Activated naive CD8-positive, alpha-beta T cell treated with anti-CD3 and anti-CD28 coated beads, Interleukin-2, amount 50 U/mL, for 16 hours (primary cell): ENCODE data around the gene XRCC1.
"Not testable (repeated sequence)": the region's sequence is repeated elsewhere in the genome, so short reads cannot be mapped to it uniquely, and the experiment has no call there.

Source experiments
- DNase-seq: peaks from one replicate; pipeline ENCODE4 v3.0.0-alpha.2; 2020; ENCODE audit warnings: low read depth, low spot score

Gene XRCC1

GRCh38 chr19:43522929-43523328 lies 52.4 kb downstream of the XRCC1 start:
- no peak for DNase-seq

- peak; percentile 60 for DNase-seq
Observed at GRCh38 chr19:43519436-43520088, 55.8 kb downstream of the XRCC1 start.

- DNase-seq, result no peak
Observed at GRCh38 chr19:43518051-43518450, 57.3 kb downstream of the XRCC1 start.

DNA sequence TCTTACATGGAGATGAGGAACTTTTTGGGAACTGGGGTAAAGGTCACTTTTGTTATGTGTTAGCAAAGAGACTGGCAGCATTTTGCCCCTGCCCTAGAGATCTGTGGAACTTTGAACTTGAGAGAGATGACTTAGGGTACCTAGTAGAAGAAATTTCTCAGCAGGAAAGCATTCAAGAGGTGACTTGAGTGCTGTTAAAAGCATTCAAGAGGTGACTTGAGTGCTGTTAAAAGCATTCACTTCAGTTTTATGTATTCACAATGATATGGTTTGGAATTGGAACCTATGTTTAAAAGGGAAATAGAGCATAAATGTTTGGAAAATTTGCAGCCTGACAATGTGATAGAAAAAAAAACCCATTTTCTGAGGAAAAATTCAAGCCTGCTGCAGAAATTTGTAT lies 62.9 kb downstream of the XRCC1 start:
- not testable (repeated sequence) for DNase-seq

- DNase-seq, result no peak
Observed at GRCh38 chr19:43511324-43511723, 64.0 kb downstream of the XRCC1 start.

DNA sequence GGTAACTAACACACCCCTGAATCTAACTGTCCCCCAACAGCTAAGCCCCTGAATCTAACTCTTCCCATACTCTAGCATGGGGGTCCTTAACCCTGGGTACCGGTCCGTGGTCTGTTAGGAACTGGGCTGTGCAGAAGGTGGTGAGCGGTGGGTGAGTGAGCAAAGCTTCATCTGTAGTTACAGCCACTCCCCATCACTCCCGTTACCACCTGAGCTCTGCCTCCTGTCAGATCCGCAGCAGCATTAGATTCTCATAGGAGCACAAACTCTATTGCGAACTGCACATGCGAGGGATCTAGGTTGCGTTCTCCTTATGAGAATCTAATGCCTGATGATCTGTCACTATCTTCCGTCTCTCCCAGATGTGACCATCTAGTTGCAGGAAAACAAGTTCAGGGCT lies 64.6 kb downstream of the XRCC1 start:
- no peak for DNase-seq

GRCh38 chr19:43507880-43508279 lies 67.4 kb downstream of the XRCC1 start:
- no peak for DNase-seq

- DNase-seq, result no peak
Observed at GRCh38 chr19:43506629-43507028, 68.7 kb downstream of the XRCC1 start.

DNA sequence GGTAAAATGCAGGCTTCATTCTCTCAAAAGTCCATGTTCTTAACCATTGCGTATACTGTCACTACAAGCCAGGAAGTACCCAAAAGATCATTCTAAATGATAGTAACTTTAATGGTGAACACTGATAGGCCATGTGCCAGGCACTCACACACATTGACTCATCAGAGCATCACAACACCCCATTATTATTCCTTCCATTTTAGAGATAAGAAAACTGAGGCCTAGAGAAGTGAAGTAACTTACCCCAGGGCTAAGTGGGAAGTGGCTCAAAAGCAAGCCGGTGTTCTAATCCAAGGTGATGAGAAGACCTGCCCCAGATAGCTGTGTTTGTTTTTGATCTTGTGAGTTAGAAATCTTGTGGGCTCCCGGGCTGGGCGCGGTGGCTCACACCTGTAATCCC lies 69.4 kb downstream of the XRCC1 start:
- no peak for DNase-seq

GRCh38 chr19:43505186-43505456 lies 70.2 kb downstream of the XRCC1 start:
- no peak for DNase-seq

GRCh38 chr19:43504426-43505185 lies 70.7 kb downstream of the XRCC1 start, which contains the start of gene PHLDB3:
Gene PHLDB3, minus strand, starts transcription at chr19:43504746. Its CDS starts 628 bp downstream, at chr19:43504118.
- DNase-seq, result no peak

GRCh38 chr19:43503501-43504425 lies 71.6 kb downstream of the XRCC1 start:
- DNase-seq, result peak; percentile 100

DNA sequence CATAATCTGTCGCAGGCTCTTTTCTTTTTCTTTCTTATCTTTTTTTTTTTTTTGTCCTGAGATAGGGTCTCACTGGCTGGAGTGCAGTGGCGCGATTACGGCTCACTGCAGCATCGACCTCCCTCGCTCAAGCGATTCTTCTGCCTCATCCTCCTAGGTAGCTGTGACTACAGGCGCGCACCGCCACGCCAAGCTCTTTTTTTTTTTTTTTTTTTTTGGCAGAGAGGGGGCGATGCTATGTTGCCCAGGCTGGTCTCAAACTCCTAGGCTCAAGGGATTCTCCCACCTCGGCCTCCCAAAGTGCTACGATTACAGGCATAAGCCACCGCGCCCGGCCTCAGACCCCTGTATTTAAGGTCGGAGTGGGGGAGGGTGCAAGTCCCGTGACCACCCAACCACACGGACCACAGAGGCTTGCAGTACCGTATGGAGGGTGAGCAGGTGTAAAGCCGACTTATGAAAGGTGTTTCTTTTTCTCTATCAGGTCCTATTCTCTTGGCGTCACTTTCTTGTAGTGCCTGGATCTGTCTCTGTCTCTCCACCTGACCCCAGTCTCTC lies 72.8 kb downstream of the XRCC1 start:
- no peak for DNase-seq

DNA sequence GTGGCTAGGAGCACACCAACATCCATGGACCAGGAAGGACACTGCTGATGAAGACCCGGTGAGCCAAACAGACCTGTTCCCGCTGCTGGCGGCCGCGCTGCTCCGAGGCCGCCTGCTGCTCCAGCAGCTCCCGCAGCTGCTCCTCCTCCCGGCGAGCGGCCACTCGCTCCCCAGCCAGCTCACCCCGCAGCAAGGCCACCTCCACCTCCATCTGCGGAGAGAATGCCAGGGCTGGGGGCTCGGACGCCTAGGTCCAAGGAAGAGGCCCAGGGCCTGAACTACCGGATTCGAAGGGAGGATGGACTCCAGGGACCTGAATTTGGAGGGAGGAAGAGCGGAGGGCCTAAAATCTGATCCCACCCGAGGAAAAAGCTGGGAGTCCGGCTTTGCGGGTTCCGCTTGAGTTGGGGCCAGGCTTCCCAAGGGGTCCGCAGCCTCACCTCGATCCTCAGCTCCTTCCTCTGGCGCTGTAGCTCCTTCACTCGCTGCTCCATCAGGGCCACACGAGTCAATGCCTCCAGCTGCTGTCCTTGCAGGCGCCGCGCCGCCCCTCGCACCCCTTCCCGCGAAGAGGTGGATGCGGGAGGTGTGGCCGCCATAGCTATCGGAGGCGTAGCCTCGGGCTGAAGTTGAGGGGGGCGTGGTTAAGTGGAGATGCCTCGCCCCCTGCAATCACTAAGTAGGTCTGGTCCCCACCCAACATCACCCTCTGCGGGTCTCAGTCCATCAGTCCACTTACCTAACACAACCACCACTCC lies 73.5 kb downstream of the XRCC1 start:
- no peak for DNase-seq

DNA sequence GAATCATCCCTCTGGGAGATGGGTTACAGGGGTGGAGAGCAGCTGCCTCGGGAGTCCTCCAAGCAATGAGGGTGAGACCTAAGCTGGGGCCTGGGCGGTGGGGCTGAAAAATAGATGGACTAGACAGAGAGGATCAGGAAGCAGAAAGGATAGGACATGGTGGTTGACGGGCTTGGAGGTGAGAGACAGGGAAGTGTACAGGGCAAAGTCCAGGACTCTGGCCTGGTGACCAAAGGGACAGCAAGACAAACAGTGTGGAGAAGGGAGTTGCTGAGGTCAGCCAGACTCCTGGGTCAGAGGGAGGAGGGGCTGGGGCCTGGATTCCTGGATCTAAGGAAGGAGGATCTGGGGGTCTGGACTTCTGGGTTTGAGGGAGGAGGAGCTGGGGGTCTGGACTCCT lies 76.3 kb downstream of the XRCC1 start:
- DNase-seq, result no peak

GRCh38 chr19:43498233-43498842 lies 77.0 kb downstream of the XRCC1 start:
- DNase-seq, result no peak

DNA sequence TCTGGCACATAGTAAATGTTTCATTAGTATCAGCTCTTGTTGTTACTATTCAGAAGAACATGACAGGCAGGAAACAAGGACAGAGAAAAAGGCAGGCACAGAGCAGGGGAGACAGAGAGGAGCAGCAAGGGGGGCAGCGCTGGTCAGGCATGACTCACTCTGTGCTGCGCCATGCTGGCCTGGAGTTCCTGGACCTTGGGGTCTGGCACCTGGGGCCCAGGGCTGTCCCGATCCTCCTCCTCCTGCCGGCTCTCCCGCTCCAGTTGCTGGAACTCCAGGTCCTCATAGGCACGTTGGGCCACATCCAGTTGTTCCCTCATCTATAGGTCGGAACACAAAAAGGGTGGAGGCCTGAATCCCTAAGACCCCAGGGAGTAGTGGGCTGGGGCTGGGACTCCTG lies 78.4 kb downstream of the XRCC1 start:
- no peak for DNase-seq

DNA sequence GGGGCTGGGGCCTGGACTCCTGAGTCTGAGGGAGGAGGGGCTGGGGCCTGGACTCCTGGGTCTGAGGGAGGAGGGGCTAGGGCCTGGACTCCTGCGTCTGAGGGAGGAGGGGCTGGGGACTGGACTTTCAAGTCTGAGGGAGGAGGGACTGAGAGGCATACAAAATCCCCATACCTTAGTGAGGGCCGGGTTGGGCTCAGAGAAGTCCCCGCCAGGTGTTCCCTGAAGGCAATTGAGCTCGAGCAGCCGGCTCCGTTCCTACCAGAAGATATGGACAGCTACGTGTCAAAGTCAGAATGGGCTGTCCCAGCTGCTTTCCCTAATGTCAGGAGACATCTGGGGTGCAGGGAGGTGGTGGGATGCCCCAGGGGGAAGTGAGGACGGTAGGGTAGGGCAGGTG lies 80.2 kb downstream of the XRCC1 start:
- DNase-seq, result no peak
